ENCODE measurements around the gene CHCHD10.
A peak's percentile ranks its signal among the peaks of the same experiment; 100 is the strongest.
"Not testable (repeated sequence)": the region's sequence is repeated elsewhere in the genome, so short reads cannot be mapped to it uniquely, and the experiment has no call there.

Gene CHCHD10

GRCh38 chr22:23744485-23744884 is 23.3 kb downstream of the CHCHD10 start:
- TF ChIP-seq, protein P1, sequence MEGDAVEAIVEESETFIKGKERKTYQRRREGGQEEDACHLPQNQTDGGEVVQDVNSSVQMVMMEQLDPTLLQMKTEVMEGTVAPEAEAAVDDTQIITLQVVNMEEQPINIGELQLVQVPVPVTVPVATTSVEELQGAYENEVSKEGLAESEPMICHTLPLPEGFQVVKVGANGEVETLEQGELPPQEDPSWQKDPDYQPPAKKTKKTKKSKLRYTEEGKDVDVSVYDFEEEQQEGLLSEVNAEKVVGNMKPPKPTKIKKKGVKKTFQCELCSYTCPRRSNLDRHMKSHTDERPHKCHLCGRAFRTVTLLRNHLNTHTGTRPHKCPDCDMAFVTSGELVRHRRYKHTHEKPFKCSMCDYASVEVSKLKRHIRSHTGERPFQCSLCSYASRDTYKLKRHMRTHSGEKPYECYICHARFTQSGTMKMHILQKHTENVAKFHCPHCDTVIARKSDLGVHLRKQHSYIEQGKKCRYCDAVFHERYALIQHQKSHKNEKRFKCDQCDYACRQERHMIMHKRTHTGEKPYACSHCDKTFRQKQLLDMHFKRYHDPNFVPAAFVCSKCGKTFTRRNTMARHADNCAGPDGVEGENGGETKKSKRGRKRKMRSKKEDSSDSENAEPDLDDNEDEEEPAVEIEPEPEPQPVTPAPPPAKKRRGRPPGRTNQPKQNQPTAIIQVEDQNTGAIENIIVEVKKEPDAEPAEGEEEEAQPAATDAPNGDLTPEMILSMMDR (IDR thresholded peaks at IDR 0.05): no peak
- DNase-seq: no peak
- Mint-ChIP-seq H3K27ac (peak overlapping the region; percentile 79), H3K4me3 (no peak overlapping the region), H3K4me1 (peaks cover 1% of the 10 kb centered on the region), H3K27me3 (ENCODE audit: low read depth, poor library complexity) (peaks cover 1% of the 10 kb centered on the region), H3K9me3 (no peaks in the 10 kb centered on the region), H3K36me3 (ENCODE audit: low read depth) (peaks cover 43% of the 10 kb centered on the region)

GRCh38 chr22:23744001-23744400 is 23.8 kb downstream of the CHCHD10 start:
- Mint-ChIP-seq H3K27ac (peak overlapping the region; percentile 54), H3K9me3 (no peaks in the 10 kb centered on the region), H3K27me3 (ENCODE audit: low read depth, poor library complexity) (peaks cover 3% of the 10 kb centered on the region), H3K36me3 (ENCODE audit: low read depth) (peaks cover 43% of the 10 kb centered on the region), H3K4me3 (no peak overlapping the region), H3K4me1 (no peaks in the 10 kb centered on the region)
- TF ChIP-seq, protein P1 (IDR thresholded peaks at IDR 0.05): no peak
- DNase-seq: no peak

GRCh38 chr22:23743303-23743705 is 24.5 kb downstream of the CHCHD10 start:
- Mint-ChIP-seq H3K36me3 (ENCODE audit: low read depth) (peaks cover 47% of the 10 kb centered on the region), H3K4me1 (no peaks in the 10 kb centered on the region), H3K27me3 (ENCODE audit: low read depth, poor library complexity) (peaks cover 3% of the 10 kb centered on the region), H3K4me3 (no peak overlapping the region), H3K27ac (no peak overlapping the region), H3K9me3 (no peaks in the 10 kb centered on the region)
- DNase-seq: no peak
- TF ChIP-seq, protein P1 (IDR thresholded peaks at IDR 0.05): no peak

- Mint-ChIP-seq H3K27ac (no peak overlapping the region), H3K27me3 (ENCODE audit: low read depth, poor library complexity) (peaks cover 3% of the 10 kb centered on the region), H3K9me3 (no peaks in the 10 kb centered on the region), H3K4me1 (no peaks in the 10 kb centered on the region), H3K4me3 (no peak overlapping the region), H3K36me3 (ENCODE audit: low read depth) (peaks cover 47% of the 10 kb centered on the region)
- no peak for DNase-seq
- TF ChIP-seq, protein P1 (IDR thresholded peaks at IDR 0.05): no peak
Measured at GRCh38 chr22:23742505-23743264, 25.1 kb downstream of the CHCHD10 start.

DNA sequence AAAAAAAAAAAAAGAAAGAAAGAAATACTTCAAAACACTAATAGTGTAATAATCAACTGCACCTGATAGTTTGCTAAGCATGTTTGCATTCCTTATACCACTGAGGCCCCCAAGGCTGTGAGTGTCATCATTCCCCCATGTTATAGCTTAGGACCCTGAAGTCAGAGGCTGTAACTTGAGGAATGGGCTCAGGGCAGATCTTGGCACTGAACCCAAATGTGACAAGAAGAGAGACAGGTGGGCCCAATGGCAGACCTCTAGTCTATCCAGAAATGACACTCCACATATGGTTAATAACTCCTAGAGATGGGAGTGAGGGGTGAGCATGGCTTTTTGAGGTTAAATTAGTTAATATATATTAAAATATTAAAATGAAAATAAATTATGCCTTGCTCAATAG is 30.1 kb downstream of the CHCHD10 start:
- Mint-ChIP-seq H3K4me3 (no peak overlapping the region), H3K27me3 (ENCODE audit: low read depth, poor library complexity) (peaks cover 6% of the 10 kb centered on the region), H3K4me1 (no peaks in the 10 kb centered on the region), H3K9me3 (no peaks in the 10 kb centered on the region), H3K27ac (no peak overlapping the region), H3K36me3 (ENCODE audit: low read depth) (peaks cover 9% of the 10 kb centered on the region)
- TF ChIP-seq, protein P1 (IDR thresholded peaks at IDR 0.05): no peak
- DNase-seq: no peak

DNA sequence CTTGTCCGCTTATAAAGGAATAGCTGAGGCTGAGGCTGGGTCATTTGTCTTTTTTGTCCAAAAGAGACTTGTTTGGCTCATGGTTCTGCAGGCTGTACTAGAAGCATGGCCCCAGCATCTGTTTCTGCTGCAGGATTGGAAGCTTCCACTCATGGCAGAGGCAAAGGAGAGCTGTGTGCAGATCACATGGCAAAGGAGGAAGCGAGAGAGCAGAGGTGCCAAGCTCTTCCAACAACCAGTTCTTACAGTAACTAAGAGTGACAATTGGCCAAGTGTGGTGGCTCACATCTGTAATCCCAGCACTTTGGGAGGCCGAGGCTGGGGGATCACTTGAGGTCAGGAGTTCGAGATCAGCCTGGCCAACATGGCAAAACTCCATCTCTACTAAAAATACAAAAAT is 39.7 kb downstream of the CHCHD10 start:
- H3K9me3 Mint-ChIP-seq; H3K36me3 Mint-ChIP-seq (ENCODE audit: low read depth); H3K27ac Mint-ChIP-seq; DNase-seq; H3K4me3 Mint-ChIP-seq; H3K4me1 Mint-ChIP-seq: not testable (repeated sequence)
- peaks cover 14% of the 10 kb centered on the region for H3K27me3 Mint-ChIP-seq (ENCODE audit: low read depth, poor library complexity)

Measured in nephron progenitor cell (in vitro differentiated cells).